Stimulated activated CD4-positive, alpha-beta T cell treated with anti-CD3 and anti-CD28 coated beads, TNF-alpha, amount 100 ng/mL, for 48 hours (primary cell): ENCODE results near the gene ACSS3.
"Not testable (repeated sequence)": the region's sequence is repeated elsewhere in the genome, so short reads cannot be mapped to it uniquely, and the experiment has no call there.

Source experiments
- DNase-seq, 3 donors: peaks; one replicate each; pipeline ENCODE4 v3.0.0-alpha.2; 2020; ENCODE audit warnings: low read depth in 3 of 3

The ACSS3 gene

DNA sequence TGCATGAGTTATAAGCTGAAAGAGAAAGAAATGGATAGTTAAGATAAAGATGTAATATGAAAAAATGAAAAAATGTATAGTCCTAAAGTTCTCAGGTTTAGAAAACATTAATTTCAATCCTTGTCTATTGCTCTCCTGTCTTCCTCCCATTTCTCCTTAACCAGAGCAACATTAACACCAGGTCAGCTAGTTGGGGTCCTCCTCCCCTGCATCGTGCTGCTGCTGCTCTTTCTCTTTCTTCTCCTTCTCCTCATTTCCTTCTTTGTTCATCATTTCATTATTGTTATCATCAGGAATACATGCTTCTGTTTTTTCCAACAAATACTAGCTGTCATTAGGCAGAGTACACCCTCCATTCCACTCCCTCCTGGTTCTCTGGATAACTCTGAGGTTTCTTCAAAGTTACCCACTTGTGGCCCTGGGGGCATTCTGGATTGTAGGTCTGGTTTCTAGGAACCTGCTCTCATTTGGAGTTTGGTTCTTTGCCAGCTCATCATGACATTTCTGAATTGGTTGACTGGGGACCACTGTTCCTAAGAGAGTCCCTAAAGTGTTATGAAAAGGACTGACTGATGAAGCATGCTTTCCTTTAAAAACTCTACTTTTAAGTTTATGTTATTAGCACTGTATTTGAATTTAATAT, 17.0 kb downstream of the ACSS3 start:
- no peak for DNase-seq

GRCh38 chr12:81095501-81096232, 17.8 kb downstream of the ACSS3 start:
- no peak for DNase-seq

- no peak for DNase-seq
Observed at GRCh38 chr12:81105687-81106086, 27.8 kb downstream of the ACSS3 start.

DNA sequence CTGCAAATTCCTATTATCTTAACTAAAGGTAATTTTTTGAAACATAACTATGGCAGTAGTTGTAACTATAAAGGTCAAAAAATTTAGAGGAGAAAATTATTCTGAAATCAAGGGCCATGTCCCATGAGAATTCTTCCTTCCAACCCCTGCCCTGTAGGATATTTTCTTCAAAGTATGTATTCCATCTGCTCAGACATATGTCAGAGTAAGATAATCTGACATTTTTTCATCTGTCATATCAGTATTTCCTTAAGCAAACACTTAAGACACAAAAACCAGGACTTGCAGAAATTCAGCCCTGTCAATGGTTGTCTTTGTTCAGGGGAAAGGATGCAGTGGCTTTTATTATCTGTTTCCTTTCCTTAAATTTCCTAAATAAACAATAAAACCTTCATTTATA, 36.3 kb downstream of the ACSS3 start:
- no peak for DNase-seq

- DNase-seq, result not testable (repeated sequence)
Observed at GRCh38 chr12:81119069-81119468, 41.2 kb downstream of the ACSS3 start.

DNA sequence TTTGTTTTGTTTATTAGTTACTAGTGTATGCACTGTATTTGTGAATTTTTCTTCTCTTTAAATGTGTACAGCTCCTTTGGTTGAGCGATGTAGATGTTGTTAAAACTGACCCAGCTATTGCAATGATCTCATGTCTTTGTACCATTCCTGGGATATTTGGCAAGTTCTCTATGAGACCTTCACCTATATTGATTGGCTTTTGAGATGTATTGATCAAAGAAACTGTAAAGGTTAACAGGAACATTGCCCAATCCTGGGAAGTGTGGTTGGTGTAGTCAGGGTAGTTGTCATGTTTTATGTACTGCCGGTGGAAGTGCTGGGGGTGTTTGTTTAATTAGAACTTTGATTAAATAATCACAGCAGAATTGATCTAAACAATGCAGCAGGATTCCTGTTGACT, 43.1 kb downstream of the ACSS3 start:
- no peak for DNase-seq

GRCh38 chr12:81123611-81124010, 45.7 kb downstream of the ACSS3 start:
- DNase-seq, result no peak

DNA sequence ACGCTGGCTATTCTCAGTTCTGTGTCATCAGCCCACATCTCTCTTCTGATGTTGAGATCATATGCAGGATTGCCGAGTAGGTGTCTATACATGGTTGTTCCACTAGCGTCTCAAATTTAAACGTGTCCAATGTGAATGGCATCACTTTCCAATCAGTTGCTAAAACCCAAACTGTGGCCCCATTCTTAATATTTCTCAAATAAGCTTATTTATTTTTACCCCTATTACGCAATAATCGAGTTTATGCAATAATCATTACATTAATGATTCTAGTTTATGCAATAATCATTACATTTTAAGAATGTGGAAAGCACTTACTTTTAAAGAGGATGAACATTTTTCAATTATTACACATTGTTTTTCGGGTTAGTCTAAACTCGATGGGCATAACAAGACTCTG, 47.8 kb downstream of the ACSS3 start:
- no peak for DNase-seq

DNA sequence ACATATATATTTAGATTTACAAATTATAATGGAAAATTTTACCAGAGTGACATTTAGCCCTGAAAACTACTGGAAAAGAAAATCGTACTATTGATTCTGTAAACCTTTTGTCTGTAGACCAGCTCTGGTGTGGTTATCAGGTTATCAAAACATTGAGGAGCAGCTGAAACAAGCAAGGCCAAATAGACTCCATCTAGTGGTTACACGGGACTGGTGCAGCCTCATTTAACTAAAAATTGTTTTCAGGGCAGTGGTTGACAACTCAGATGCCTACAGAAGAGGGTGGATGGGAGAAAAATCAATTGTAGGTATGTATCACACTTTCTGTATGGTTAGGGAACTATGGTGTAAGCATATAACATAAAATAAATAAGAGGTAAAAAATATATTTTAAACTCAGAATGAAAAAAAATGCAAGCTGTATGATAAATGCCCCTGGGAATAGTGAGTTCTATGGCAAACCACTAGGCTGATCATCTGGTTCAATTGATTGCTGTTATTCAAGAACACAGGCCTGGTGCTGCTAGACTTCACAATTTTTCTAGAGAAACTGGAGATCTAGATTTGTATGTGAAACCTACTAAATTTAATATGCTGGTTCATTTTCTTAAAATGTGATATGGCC, 51.2 kb downstream of the ACSS3 start:
- no peak for DNase-seq

- DNase-seq, result no peak
Observed at GRCh38 chr12:81136519-81136918, 58.6 kb downstream of the ACSS3 start.

GRCh38 chr12:81137801-81138200, 59.9 kb downstream of the ACSS3 start:
- no peak for DNase-seq

GRCh38 chr12:81141217-81141616, 63.3 kb downstream of the ACSS3 start:
- no peak for DNase-seq

DNA sequence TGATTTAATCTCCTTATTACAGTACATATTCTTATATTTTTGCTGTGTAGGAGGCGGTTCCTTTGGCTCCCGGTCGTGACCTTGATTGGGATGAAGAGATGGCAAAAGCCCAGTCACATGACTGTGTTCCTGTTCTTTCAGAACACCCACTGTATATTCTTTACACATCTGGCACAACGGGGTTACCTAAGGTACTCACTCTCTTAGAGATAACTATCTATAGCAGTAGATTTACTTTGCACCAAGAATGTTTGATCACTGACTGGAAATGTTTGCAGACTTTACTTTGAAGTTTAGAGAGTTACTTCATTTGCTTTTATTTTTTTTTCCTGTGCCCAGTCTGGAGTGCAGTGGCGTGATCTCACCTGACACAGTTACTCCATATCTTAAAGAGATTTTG, 65.2 kb downstream of the ACSS3 start:
- no peak for DNase-seq

GRCh38 chr12:81146228-81147225, 68.6 kb downstream of the ACSS3 start:
- no peak for DNase-seq

GRCh38 chr12:81147292-81147919, 69.5 kb downstream of the ACSS3 start:
- no peak for DNase-seq

DNA sequence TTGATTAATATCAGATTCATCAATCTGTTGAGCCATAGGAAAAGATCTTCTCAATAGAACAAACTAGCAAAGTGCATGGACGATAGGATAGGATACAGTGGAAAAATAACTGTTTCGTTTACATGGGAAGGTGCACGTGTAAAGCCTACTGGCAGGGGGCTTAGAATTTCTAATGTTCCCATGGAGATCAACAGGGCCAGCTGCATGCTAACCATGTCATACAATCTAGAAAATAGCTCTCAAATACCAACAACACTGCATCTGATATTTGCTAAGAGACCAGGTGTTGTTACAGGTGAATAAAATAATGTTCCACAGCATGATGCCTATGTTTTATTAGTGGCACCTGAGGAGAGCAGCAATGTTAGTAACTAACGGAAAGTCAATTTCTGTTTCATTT, 72.5 kb downstream of the ACSS3 start:
- DNase-seq, result no peak

- no peak for DNase-seq
Observed at GRCh38 chr12:81159856-81160255, 82.0 kb downstream of the ACSS3 start.

GRCh38 chr12:81161680-81162079, 83.8 kb downstream of the ACSS3 start:
- no peak for DNase-seq

- DNase-seq, result no peak
Observed at GRCh38 chr12:81162391-81163136, 84.7 kb downstream of the ACSS3 start.

DNA sequence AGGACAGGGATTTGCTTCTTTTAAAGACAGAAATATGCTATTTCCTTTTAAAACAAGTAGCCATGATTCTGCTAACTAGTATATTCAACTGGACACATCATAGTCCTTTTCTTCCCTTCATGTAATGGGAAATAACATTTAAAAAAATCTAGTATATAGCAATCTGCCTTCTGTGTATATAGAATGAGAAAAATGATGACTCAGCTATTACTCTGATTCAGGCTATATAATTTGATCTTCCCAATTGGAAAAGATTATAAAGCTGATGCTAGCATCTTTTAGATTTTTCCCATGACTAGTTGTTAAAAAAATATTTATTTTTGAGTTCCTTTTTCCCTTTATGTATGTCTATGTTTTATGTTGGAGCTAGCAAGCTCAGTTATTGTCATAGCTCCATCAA, 86.9 kb downstream of the ACSS3 start:
- DNase-seq, result no peak

DNA sequence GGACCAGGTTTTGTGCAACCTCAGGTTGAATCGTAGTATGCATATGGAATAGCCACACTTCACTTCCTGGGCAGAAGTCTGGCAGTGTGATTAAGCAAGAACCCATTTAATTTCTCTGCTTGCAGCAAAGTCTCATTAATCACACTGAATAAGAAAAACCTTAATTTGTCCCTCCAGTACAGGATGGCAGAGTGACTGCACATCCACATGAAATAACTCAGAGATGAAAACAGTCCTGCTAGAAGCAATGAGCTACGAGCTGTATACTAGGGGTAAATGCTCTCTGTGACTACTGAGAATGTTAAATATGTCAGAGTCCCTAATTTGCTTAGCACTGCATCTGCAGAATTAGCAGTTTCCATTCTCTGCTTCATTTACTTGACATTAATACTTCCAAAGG, 88.9 kb downstream of the ACSS3 start:
- no peak for DNase-seq
